Suprapubic skin (tissue), 3 donors: ENCODE data around the gene CNOT6L.

ENCODE experiments used
- POLR2A ChIP-seq, 2 donors: fragments of 450-650 bp; IDR thresholded peaks; one replicate each; pipeline ENCODE4 v1.6.1; 2017; ENCODE audit warnings: antibody characterized with exemption in 2 of 2, mild to moderate bottlenecking in 2 of 2, moderate library complexity in 2 of 2
- TF ChIP-seq, protein P1 (sequence below), 2 donors: fragments of 200-600 bp in 1 of 2; fragments of 450-650 bp in 1 of 2; sonication (generic) in 1 of 2; IDR thresholded peaks; one replicate each; pipeline ENCODE4 v1.5.1; 2016 to 2019; ENCODE audit warnings: antibody characterized with exemption in 2 of 2, mild to moderate bottlenecking in 1 of 2, moderate library complexity in 1 of 2

DNA sequence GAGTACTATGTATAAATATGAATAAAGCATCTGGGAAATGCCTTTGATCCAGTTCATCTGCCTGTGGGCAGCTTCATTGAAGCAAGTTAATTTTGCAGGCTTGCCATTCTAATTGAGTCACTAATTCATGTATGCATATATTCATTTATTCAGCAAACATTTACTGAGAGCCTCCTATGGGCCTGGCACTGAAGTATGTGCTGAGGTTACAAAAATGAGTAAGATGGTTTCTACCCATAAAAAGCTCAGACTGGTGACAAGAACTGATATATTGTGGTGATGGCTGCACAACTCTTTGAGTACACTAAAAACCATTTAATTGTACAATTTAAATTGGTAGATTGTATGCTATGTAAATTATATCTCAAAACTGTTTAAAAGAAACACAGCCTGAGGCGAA, 42.3 kb upstream of the CNOT6L start:
- TF ChIP-seq, protein P1, sequence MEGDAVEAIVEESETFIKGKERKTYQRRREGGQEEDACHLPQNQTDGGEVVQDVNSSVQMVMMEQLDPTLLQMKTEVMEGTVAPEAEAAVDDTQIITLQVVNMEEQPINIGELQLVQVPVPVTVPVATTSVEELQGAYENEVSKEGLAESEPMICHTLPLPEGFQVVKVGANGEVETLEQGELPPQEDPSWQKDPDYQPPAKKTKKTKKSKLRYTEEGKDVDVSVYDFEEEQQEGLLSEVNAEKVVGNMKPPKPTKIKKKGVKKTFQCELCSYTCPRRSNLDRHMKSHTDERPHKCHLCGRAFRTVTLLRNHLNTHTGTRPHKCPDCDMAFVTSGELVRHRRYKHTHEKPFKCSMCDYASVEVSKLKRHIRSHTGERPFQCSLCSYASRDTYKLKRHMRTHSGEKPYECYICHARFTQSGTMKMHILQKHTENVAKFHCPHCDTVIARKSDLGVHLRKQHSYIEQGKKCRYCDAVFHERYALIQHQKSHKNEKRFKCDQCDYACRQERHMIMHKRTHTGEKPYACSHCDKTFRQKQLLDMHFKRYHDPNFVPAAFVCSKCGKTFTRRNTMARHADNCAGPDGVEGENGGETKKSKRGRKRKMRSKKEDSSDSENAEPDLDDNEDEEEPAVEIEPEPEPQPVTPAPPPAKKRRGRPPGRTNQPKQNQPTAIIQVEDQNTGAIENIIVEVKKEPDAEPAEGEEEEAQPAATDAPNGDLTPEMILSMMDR (IDR thresholded peaks at IDR 0.05): no peak
- TF ChIP-seq POLR2A (IDR thresholded peaks at IDR 0.05): no peak
